Natural killer cell (primary cell): Measurements from ENCODE around the gene CCDC91. TPM values are rescaled to one million over a fixed set of nuclear protein-coding genes. Genes with fewer than 3 reads are reported as not detected.

Experiments
- ATAC-seq, 3 donors: fragments of 150-1000 bp in 2 of 3; fragments of 200-7000 bp in 1 of 3; cut with Tn5 transposase; 1 replicate in 1 of 3; 2 replicates in 2 of 3; pipeline ENCODE4 v1.10.0; 2021; ENCODE audit warnings: mild to moderate bottlenecking in 2 of 3, moderate library complexity in 2 of 3
- DNase-seq, 2 donors: peaks; one replicate each; pipeline versions ENCODE4 v3.0.0 to v3.0.0-alpha.2; 2013 to 2021; ENCODE audit warnings: mixed read lengths in 1 of 2
- H3K27ac ChIP-seq: one replicate; pipeline ENCODE4 v1.5.1; 2013; ENCODE audit warnings: mild to moderate bottlenecking, low read length
- H3K27me3 ChIP-seq: one replicate; pipeline ENCODE4 v1.6.1; 2013; ENCODE audit warnings: low read length; ENCODE audit not compliant: control insufficient read depth, insufficient read depth
- H3K36me3 ChIP-seq: one replicate; pipeline ENCODE4 v1.6.1; 2013; ENCODE audit warnings: low read length; ENCODE audit not compliant: control insufficient read depth, insufficient read depth
- H3K4me1 ChIP-seq: one replicate; pipeline ENCODE4 v1.6.1; 2013; ENCODE audit warnings: low read length; ENCODE audit not compliant: control insufficient read depth, insufficient read depth
- H3K4me3 ChIP-seq: one replicate; pipeline ENCODE4 v1.5.1; 2013; ENCODE audit warnings: low read length
- H3K9me3 ChIP-seq: one replicate; pipeline ENCODE4 v1.6.1; 2013; ENCODE audit warnings: low read length; ENCODE audit not compliant: control insufficient read depth, insufficient read depth
- H3K27ac Mint-ChIP-seq, 2 donors: one replicate each; pipeline ENCODE4 v1.8.0; 2022; ENCODE audit warnings: mild to moderate bottlenecking in 2 of 2, mixed read lengths in 2 of 2, moderate library complexity in 1 of 2
- H3K27me3 Mint-ChIP-seq, 2 donors: one replicate each; pipeline ENCODE4 v1.8.0; 2022; ENCODE audit warnings: low read depth in 2 of 2, mixed read lengths in 2 of 2
- H3K36me3 Mint-ChIP-seq: one replicate; pipeline ENCODE4 v1.8.0; 2022; ENCODE audit warnings: mixed read lengths
- H3K4me1 Mint-ChIP-seq, 2 donors: one replicate each; pipeline ENCODE4 v1.8.0; 2022; ENCODE audit warnings: mixed read lengths in 2 of 2
- H3K4me3 Mint-ChIP-seq: one replicate; pipeline ENCODE4 v1.8.0; 2022; ENCODE audit warnings: mild to moderate bottlenecking, moderate library complexity, mixed read lengths
- H3K9me3 Mint-ChIP-seq, 2 donors: one replicate each; pipeline ENCODE4 v1.8.0; 2022; ENCODE audit warnings: mixed read lengths in 2 of 2
- WGBS: methylation state at CpG from one replicate; pipeline ENCODE4 v1.1.7; 2013; ENCODE audit warnings: missing lambda C conversion rate; ENCODE audit not compliant: insufficient coverage; 5-methylcytosine and 5-hydroxymethylcytosine counted together
- intact Hi-C: fragments of 100-400 bp; cut with micrococcal nuclease; formaldehyde crosslinking; loops from one replicate; pipeline ENCODE4 v1.14.2; 2022
- total RNA-seq, 4 donors: library from RNA; stranded (reverse); fragments of 120-200 nt in 1 of 4; gene quantifications; one replicate each; pipeline versions ENCODE4 v1.2.3 to v1.2.4, GENCODE V29; 2013 to 2022
- TF ChIP-seq, protein P1 (sequence below): fragments of 200-600 bp; IDR thresholded peaks from one replicate; pipeline ENCODE4 v1.8.0; 2022; ENCODE audit warnings: antibody characterized with exemption

CCDC91 gene
- total RNA-seq, 3 donors from 2014 or later (not counting 1 experiment from before 2014, with no cell fraction given) = 48.8 to 65.8 (median 60.2) TPM

GRCh38 chr12:28543021-28543890 is 353.0 kb downstream of the CCDC91 start:
- Histone ChIP-seq H3K4me3 (peak overlapping the region; percentile 3), H3K36me3 (no peaks in the 10 kb centered on the region), H3K27me3 (no peaks in the 10 kb centered on the region), H3K4me1 (no peaks in the 10 kb centered on the region), H3K27ac (peak overlapping the region; percentile 53), H3K9me3 (no peaks in the 10 kb centered on the region)
- ATAC-seq = peak; percentile 80 to 91 (median 88)
- Mint-ChIP-seq H3K36me3 (no peaks in the 10 kb centered on the region), H3K4me1 (peaks cover 17 to 25% of the 10 kb centered on the region in 2 donors), H3K9me3 (no peaks in the 10 kb centered on the region), H3K27ac (peak overlapping the region; percentile 88 to 94), H3K4me3 (peak overlapping the region; percentile 81), H3K27me3 (no peaks in the 10 kb centered on the region)
- DNase-seq = peak in 1 of 2 donors; percentile 33
- intact Hi-C loops = no loop called here
- TF ChIP-seq, protein P1, sequence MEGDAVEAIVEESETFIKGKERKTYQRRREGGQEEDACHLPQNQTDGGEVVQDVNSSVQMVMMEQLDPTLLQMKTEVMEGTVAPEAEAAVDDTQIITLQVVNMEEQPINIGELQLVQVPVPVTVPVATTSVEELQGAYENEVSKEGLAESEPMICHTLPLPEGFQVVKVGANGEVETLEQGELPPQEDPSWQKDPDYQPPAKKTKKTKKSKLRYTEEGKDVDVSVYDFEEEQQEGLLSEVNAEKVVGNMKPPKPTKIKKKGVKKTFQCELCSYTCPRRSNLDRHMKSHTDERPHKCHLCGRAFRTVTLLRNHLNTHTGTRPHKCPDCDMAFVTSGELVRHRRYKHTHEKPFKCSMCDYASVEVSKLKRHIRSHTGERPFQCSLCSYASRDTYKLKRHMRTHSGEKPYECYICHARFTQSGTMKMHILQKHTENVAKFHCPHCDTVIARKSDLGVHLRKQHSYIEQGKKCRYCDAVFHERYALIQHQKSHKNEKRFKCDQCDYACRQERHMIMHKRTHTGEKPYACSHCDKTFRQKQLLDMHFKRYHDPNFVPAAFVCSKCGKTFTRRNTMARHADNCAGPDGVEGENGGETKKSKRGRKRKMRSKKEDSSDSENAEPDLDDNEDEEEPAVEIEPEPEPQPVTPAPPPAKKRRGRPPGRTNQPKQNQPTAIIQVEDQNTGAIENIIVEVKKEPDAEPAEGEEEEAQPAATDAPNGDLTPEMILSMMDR = no peak
- WGBS = 73% methylated on average over 6 of the region's 10 CpGs

GRCh38 chr12:28550757-28551704 is 360.8 kb downstream of the CCDC91 start:
- Histone ChIP-seq H3K36me3 (peaks cover 3% of the 10 kb centered on the region), H3K4me1 (no peaks in the 10 kb centered on the region), H3K4me3 (no peak overlapping the region), H3K27me3 (no peaks in the 10 kb centered on the region), H3K27ac (no peak overlapping the region), H3K9me3 (no peaks in the 10 kb centered on the region)
- Mint-ChIP-seq H3K27me3 (no peaks in the 10 kb centered on the region), H3K36me3 (peaks cover 6% of the 10 kb centered on the region), H3K4me1 (no peaks in the 10 kb centered on the region), H3K9me3 (no peaks in the 10 kb centered on the region), H3K27ac (no peak overlapping the region), H3K4me3 (no peak overlapping the region)
- no peak for ATAC-seq
- TF ChIP-seq, protein P1 = no peak
- intact Hi-C loops = no loop called here
- WGBS = 75% methylated on average over 1 of the region's 4 CpGs
- no peak for DNase-seq

GRCh38 chr12:28552251-28552970 is 362.2 kb downstream of the CCDC91 start:
- no peak overlapping the region for H3K27ac Mint-ChIP-seq
- TF ChIP-seq, protein P1 = no peak
- H3K9me3 Mint-ChIP-seq = no peaks in the 10 kb centered on the region
- Histone ChIP-seq H3K9me3 (no peaks in the 10 kb centered on the region), H3K27ac (no peak overlapping the region), H3K4me3 (no peak overlapping the region), H3K36me3 (peaks cover 3% of the 10 kb centered on the region), H3K4me1 (no peaks in the 10 kb centered on the region), H3K27me3 (no peaks in the 10 kb centered on the region)
- H3K36me3 Mint-ChIP-seq = peaks cover 6% of the 10 kb centered on the region
- ATAC-seq (no peak), DNase-seq (no peak)
- H3K27me3 Mint-ChIP-seq = no peaks in the 10 kb centered on the region
- WGBS = 78% methylated on average over 4 of the region's 4 CpGs
- no peak overlapping the region for H3K4me3 Mint-ChIP-seq
- intact Hi-C loops = no loop called here
- H3K4me1 Mint-ChIP-seq = no peaks in the 10 kb centered on the region
